Measurements from ENCODE around the gene LIMS2.
A peak's percentile ranks its signal among the peaks of the same experiment; 100 is the strongest.

LIMS2 gene

DNA sequence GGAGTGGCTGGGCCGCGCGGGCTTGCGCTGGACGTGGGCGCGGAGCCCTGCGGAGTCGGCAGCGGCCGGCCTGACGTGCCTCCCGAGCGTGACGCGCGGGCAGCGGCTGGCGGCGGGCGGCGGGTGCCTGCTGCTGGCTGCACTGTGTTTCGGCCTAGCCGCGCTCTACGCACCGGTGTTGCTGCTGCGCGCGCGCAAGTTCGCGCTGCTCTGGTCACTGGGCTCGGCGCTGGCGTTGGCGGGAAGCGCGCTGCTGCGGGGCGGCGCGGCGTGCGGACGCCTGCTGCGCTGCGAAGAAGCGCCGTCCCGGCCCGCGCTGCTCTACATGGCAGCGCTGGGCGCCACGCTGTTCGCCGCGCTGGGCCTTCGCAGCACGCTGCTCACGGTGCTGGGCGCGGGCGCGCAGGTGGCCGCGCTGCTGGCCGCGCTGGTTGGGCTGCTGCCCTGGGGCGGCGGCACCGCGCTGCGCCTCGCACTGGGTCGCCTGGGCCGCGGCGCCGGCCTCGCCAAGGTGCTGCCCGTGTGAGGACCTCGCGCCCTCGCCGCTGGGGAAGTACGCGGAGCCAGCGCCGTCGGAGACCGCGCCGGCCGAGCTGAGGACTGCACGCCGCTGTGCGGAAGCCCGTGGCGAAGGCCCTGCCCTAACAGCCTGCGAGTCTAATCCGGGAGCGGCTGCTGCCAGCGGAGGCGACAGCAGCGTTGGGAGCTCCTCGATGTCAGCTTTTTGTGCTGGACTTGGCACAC, 26.5 kb upstream of the LIMS2 start:
- peak in 39 of 56 donors; percentile 32 to 89 (median 65) for DNase-seq

DNA sequence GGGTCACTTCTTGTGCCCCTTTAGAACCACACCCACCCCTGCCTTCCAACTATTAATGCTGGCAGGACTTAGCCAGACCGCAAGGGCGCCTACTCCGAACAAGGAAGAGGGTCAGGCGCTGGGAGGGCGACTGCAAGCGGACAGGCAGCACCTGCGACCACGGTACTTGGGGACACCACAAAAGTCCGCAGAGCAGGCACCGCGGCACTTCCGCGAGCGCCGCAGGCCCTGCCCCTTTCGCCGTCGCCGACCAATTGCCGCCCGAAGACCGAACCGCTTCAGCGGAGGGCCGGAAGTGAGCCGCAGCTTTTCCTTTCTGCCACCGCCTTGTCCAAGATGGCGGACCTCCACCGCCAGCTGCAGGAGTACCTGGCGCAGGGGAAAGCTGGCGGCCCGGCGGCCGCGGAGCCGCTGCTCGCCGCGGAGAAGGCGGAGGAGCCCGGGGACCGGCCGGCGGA, 25.9 kb upstream of the LIMS2 start, which contains the start of gene SFT2D3:
Gene SFT2D3, plus strand, starts transcription at position 305 of the 458 bp plus-strand sequence. Its CDS starts 32 bp downstream, at position 337.
- DNase-seq, result peak; percentile 10 to 94 (median 86)

DNA sequence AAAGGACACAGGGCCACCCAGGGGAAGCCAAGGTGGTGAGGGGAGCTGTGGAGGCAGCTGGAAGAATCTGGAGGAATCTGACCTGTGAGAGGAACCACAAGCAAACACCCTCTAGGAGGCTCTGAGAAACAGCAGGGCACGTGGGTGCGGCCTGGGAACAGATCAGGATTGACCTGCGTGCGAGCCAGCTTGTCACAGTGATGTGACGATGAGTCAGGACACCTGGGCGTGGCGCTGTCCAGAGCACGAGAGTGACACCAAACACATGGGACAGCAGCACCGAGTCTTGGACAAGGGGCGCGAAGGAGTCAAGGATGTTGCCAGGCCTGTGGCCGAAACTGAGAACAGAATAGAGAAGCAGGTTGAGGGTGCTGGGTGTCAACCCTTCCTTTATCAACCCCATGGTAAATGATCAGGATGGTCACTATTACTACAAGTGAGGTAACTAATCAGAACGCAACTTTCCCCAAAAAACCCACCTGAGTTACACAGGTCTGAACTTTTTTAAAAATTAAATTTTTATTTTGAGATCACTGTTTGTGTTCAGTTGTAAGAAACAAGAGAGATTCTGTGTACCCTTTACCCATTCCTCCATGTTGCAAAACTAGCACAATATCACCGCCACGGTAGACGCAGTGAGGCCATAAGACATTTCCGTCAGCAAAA, 25.3 kb upstream of the LIMS2 start:
- DNase-seq, result peak in 13 of 56 donors; percentile 11 to 48 (median 26)

DNA sequence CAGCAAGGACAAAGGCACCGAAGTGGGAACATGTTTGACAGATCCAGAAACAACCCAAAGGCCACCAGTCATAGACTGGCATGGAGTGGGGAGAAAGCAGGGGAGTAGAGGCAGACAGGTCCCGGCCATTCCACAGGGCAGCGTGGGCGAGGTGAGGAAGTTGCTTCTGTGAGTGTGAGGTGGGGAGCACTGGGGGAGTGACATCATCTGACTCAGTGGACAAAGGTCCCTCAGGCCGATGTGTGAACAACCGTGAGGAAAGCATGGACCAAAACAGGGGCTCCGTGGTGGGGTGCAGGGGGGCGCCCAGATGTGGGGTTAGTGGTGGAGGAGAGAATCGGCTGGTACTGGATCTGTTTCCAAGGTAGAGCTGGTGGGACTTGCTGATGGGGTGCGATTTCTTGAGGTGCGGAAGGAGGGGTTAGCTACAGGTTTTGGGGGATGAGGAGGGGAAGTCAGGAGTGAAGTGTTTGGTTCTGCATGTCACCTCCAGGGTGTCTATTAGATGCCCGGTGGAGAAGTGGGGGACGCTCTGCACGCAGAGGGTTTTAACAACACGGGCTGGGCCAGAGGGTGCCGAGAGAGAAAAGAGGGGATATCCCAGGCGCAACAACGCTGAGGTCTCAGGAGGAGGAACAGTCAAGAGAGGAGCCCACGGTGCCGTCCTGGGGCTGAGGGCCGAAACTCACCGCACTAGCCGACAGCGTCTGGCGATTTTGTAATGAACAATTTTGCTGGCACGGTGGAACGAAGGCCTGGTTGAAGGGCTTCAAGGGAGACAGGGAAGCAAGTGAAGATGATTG, 23.4 kb upstream of the LIMS2 start:
- no peak for DNase-seq

DNA sequence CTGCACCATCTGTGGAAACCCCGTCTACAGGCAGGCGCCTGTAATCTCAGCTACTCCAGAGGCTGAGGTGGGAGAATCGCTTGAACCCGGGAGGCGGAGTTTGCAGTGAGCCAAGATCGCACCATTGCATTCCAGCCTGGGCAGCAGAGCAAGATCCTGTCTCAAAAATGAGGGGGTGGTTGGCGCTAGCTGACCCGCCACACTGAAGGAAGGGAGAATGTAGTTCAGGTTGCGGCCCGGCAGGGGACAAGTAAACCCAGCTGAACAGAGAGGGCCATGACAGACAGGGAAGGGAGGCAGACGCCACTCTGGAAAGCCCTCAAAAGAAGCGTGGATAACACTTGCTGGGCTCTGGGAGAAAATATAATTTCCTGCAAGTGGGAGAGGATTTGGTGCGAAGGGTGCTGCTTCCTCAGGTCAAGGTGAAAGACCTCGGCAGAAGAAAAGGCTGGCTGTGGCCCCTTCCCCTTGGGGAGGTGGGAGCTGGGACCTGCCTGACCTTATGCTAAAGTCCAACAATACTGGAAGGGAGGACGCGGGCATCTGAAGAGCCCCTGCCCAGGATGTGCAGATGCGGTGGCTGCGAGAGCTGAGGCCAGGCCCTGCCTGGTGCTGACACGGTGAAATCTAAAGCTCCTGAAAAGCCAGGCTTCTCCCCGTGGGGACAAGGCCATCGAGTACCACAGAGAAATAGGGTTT, 22.3 kb upstream of the LIMS2 start:
- no peak for DNase-seq

DNA sequence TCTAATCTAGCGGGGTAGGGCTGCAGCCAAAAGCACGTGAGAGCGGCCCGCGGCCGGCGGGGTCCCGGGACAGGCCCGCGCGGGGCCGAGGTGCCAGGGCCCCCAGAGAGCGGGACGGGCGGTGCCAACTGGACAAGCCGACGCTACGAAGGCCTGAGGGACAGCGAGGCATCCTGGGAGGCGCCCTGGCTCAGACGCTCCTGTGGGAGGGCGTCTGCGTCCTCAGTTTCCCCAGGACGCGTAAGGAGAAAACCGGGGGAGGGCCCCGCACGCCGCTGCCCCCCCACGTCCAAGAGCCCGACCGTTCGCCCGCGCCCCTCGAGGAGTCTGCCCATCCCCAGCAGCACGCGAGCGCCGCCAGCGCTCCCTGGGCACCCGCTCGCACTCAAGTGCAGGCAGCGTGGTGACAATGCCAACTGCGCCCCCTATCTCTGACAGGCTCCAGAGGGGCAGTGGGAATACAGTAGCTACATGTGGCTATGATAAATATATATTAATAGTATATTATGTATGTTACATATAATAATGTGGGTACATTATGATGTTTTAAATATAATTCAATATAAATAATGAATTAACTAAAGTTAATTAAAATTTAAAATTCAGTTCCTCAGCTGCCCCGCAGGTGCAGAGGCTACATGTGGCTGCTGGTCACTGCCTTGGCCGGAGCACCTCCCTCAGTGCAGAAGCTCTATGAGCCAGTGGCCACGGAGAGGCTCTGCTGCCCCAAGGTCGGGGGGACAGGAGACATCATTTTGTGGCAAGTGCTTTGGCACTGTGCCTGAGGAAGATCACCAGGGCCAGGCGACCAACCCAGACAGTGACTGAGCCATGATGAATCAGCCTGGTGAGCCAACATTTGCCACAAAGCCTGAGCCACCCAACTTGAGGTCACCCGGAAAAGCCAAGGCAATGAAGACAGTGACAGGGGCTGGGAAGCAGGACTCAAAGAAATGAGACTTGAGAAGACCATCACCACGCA, 20.5 kb upstream of the LIMS2 start:
- DNase-seq, result peak in 28 of 56 donors; percentile 12 to 72 (median 44)

DNA sequence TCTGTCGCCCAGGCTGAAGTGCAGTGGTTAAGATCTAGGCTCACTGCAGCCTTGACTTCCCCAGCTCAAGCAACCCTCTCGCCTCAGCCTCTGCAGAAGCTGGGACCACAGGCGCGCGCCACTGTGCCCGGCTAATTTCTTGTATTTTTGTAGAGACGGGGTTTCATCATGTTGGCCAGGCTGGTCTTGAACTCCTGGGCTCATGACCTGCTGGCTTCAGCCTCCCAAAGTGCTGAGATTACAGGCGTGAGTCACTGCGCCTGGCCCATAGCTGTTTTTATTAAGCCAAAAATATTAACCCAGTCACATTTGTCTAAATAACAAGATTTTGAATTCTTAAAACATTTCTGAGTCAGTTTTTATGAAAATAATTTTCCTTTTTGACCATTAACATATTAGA, 19.7 kb upstream of the LIMS2 start:
- no peak for DNase-seq

DNA sequence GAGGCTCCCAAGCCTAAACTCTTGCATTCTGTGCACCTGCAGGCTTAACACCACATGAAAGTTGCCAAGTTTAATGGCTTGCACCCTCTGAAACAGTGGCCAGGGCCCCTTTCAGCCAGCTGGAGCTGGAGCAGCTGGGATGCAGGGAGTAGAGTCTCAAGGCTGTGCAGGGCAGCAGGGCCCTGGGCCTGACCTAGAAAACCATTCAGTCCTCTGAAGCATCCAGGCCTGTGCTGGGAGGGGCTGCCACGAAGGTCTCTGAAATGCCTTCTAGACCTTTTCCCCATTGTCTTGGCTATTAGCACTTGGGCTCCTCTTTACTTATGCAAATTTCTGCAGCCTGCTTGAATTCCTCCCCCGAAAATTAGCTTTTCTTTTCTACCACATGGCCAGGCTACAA, 15.4 kb upstream of the LIMS2 start:
- DNase-seq, result no peak

DNA sequence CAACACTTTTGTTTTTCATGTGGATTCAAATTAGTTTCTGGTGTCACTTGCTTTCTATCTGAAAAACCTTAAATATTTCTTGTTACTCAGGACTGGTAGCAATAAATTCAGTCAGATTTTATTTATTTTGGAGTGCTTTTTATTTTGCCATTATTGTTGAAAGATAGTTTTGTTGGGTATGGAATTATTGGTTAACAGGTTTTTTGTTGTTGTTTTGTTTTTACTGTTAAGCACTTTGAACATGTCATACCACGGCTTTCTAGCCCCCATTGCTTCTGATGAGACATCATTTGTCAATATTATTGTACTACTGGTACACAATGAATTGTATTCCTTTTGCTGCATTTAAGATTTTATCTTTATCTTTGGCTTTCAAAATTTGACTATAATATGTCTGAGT, 13.1 kb upstream of the LIMS2 start:
- DNase-seq, result no peak

DNA sequence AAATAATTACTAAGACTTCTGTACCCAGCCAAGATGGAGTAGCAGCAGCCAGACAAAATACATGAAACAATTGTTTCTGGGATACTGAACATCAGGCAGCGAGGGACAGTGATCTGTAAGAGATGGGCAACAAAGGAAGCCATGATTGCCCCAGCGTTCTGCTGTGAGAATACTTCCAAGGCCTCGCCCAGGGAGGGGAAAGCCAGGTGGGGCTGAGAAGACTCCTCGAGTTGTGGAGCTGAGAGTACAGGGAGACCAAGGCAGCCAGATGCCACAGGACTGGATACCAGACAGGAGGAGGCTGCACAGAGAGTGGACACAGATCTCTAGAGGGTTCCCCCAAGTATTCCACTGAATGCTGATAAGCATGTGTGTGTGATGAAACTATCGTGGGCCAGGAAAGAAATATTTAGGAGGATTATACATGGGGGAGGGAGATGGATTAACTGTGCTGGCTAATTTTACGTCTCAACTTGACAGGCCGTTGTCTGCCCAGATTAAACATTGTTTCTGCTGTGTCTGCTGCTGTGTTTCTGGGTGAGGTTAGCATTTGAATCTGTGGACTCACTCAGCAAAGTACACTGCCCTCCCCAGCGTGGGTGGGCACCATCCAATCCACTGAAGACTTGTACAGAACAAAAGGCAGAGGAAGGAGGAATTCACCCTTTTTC, 10.2 kb upstream of the LIMS2 start:
- no peak for DNase-seq

DNA sequence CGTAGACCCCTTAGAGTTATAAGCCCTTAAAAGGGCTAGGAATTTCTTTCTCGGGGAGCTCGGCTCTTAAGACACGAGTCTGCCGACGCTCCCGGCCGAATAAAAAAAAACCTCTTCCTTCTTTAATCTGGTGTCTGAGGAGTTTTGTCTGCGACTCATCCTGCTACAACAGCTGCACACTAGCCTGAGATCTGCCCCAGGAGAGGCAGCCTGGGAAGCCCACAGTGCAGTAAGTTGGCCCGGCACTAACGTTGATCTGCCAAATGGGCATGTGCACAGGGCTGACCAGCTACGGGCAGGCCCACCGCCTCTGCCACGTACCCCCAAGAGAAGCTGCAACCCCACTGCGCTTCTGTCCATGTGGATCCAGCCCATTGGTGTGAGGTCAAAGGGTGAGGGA, 8.4 kb upstream of the LIMS2 start:
- no peak for DNase-seq

DNA sequence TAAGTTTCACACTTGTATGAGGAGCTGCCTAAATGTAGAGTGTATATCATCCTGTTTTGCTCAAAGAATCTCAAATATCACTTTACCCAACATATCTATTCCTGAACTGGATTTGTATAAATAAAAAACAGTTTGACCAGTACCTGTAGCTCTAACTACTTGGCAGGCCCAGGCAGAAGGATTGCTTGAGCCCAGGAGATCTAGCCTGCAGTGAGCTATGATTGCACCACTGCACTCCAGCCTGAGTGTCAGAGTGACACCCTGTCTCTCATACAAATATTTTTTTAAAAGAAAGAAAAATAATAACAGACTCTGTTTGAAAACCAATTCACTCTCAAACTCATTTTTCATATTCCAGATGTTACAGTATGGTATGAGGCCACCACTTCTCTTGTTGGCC, 7.7 kb upstream of the LIMS2 start:
- DNase-seq, result no peak

DNA sequence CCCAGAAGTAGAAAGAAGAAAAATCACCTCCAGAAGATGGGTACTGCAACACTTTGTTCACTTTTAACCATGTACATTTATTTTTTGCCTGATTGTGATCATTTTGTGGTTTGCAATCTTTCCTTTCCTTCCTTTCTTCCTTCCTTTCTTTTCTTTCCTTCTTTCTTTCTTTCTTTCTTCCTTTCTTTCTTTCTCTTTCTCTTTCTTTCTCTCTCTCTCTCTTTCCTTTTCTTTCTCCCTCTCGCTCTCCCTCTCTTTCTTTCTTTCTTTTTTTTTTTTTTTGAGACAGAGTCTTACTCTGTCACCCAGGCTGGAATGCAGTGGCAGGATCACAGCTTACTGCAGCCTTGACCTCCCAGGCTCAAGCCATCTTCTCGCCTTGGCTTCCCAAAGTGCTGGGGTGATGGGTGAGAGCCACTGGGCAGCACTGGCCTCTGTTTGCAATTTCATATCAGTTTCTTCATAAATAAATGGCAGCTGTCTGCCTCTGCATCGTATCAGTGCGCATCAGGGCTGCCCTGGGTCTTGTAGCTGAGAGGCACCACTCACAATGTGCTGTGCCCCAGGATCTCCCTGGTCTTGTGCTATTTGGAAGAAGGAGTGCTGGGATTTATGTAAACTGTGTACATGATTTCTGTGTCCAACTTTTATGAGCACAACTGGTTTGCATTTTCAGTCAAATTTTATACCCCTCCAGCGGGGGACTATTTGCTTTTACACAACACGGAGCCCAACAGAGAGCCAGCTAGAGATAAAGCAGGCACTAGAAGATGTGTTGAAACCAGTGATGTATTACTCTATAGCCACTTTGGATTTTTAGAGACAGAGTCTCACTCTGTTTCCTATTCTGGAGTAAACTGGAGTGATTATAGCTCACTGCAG, 6.9 kb upstream of the LIMS2 start:
- DNase-seq, result no peak

DNA sequence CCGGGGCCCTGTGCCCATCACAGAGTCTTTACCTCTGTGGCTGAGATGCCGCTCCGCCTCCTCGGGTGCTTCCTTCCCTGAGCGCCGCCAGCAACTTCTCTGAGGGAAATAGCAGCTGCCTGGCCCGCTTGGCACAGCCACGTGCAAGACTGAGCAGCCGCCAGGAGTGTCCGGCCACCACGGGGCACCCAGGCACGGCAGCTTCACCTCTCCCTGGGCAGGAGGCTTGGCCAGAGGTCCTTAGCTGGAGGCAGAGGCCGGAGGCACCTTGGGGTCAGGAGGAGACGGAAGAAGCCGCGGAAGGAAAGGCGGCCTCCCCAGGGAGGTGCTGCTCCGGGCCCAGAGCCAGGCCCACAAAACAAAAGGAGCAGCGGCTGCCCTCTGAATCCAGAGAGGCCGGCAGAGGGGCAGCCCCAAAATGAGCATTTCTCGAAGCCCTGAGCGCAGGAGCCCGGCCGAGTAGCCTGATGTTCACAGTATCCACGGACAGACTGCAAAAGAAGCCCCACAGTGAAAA, 6.0 kb upstream of the LIMS2 start:
- peak in 1 of 56 donors; percentile 16 for DNase-seq

DNA sequence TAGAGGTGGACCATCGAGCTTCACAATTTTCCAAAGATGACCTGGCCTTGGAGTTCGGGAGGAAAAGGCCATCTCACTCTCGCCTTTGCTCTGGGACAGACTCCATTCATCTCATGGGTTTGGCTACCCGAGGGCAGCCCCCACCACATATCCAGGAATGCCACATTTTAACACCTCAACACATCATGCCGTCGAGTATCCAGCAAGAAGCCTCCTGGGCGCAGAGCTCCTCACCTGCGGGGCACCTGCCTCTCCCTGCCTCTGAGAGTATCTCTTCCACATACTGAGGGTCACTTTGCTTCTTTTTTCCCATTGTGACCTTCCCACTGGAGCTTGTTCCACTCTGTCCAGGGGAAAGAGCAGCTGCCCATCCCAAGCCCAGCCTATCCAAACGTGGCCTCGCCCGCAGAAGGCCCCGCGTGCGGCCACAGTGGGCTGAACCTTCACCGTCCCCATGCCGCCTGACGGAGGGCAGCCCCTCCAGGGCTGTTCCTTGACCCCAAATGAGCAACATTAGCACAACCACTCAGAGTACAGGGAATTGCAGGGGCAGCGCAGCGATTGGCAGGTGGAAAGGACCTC, 5.5 kb upstream of the LIMS2 start:
- no peak for DNase-seq

DNA sequence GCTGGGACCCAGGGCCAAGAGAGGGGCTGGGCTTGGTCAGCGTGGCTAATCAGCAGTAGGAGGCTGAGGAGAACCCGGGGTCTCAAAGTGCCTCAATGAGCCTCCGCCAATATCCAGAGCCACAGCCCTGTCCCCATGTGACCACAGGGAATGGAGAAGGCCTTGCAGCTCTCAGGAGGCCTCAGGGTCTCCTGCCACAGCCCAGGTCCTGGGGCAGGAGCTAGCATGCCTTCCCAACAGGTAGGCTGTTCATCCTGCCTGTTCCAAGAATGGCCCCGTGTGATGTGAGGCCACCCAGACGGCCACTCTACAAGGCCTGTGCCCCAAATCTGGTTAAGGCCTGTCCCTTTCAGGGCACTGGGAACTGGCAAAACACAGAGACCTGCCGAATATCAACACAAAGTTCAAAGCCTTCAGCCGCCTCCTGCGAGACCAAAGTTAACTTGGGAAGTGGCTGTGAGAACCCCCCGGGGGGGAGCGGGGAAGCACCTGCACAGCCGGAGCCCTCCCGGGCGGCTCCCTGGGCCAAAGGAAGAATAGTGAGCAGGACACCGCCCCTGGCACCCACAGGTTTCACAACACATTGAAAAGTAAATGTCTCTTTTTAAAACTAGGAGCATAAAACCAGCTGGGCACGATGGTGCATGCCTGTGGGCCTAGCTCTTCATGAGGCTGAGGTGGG, 4.5 kb upstream of the LIMS2 start:
- DNase-seq, result no peak

DNA sequence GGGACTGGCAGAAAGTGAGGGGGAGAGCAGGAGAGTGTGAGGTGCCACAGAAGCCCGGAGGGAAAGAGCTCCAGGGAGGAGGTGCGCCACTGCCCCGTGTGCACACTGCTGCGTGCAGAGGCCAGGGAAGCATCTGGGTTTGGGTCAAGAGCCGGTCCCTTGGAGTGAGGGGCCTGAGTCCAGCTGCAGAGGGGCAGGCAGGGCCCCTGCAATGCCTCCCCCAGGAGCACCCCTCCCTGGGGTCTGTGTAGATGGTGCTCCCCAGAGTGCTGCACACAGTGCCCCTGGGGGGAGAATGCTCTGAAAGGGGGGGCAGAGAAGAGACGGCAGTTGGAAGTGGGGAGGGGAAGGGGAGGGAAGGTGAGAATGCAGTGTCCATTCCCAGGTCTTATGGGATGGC, 3.7 kb upstream of the LIMS2 start:
- DNase-seq, result no peak

All from nucleus accumbens (tissue), 56 donors.